IMR-90 (cell line): Measurements from ENCODE around the gene FBXO41. TPM values are rescaled to one million over a fixed set of nuclear protein-coding genes. Genes with fewer than 3 reads are reported as not detected.

Source experiments
- ATAC-seq: fragments of 200-7000 bp; cut with Tn5 transposase; 2 replicates; pipeline ENCODE4 v1.9.1; 2020; ENCODE audit warnings: low read depth, mild to moderate bottlenecking, moderate library complexity
- BruUV-seq: library from RNA; stranded (reverse); fragments of 400-500 nt; replicated peaks from 2 replicates; lab custom pipeline; 2021; lab: Mats Ljungman, UMichigan
- CTCF ChIA-PET: fragments of 300-600 bp; formaldehyde crosslinking; extraction: SDS; loops from one replicate; lab custom pipeline; 2021; ENCODE audit warnings: antibody characterized with exemption; lab: Yijun Ruan, JAX
- POLR2A ChIA-PET: fragments of 300-600 bp; sonication (Branson Sonifier 250); formaldehyde crosslinking; loops from one replicate; lab custom pipeline; 2022; ENCODE audit warnings: antibody characterized with exemption; ENCODE audit not compliant: unreplicated experiment; lab: Charles Lee
- DNase-seq: peaks from one replicate; pipeline ENCODE4 v3.0.0; 2013
- H2AFZ ChIP-seq: replicated peaks from 2 replicates; pipeline ENCODE3; 2013; ENCODE audit warnings: low read length, mild to moderate bottlenecking; ENCODE audit not compliant: poor library complexity
- H2AK5ac ChIP-seq: 2 replicates; pipeline ENCODE4 v1.6.1; 2013; ENCODE audit warnings: low read depth, low read length, inconsistent platforms
- H2AK9ac ChIP-seq: replicated peaks from 2 replicates; pipeline ENCODE3; 2013; ENCODE audit warnings: mild to moderate bottlenecking, low read depth, low read length, moderate library complexity; ENCODE audit not compliant: poor library complexity
- H2BK120ac ChIP-seq: 2 replicates; pipeline ENCODE4 v1.6.1; 2013; ENCODE audit warnings: low read depth, low read length, inconsistent platforms
- H2BK15ac ChIP-seq: 3 replicates; pipeline ENCODE4 v1.6.1; 2013; ENCODE audit warnings: low read depth, low read length, inconsistent platforms
- H2BK20ac ChIP-seq: 2 replicates; pipeline ENCODE4 v1.6.1; 2013; ENCODE audit warnings: low read depth, mild to moderate bottlenecking, inconsistent platforms, low read length, moderate library complexity
- H2BK5ac ChIP-seq: 2 replicates; pipeline ENCODE4 v1.6.1; 2013; ENCODE audit warnings: mild to moderate bottlenecking, low read depth, low read length, inconsistent platforms; ENCODE audit not compliant: poor library complexity, severe bottlenecking
- H3K14ac ChIP-seq: replicated peaks from 2 replicates; pipeline ENCODE4 v1.6.1; 2013; ENCODE audit warnings: low read depth, low read length, inconsistent platforms
- H3K18ac ChIP-seq: 2 replicates; pipeline ENCODE4 v1.6.1; 2013; ENCODE audit warnings: low read depth, low read length, control low read depth
- H3K23ac ChIP-seq: 2 replicates; pipeline ENCODE4 v1.6.1; 2013; ENCODE audit warnings: low read depth, low read length, inconsistent platforms
- H3K27ac ChIP-seq: 2 replicates; pipeline ENCODE4 v1.5.1; 2013; ENCODE audit warnings: mild to moderate bottlenecking, control low read depth, low read length; ENCODE audit not compliant: insufficient read depth
- H3K27me3 ChIP-seq: 2 replicates; pipeline ENCODE4 v1.6.1; 2013; ENCODE audit warnings: low read length; ENCODE audit not compliant: control insufficient read depth, insufficient read depth
- H3K36me3 ChIP-seq: 2 replicates; pipeline ENCODE4 v1.6.1; 2013; ENCODE audit warnings: low read length, mixed read lengths; ENCODE audit not compliant: control insufficient read depth, insufficient read depth
- H3K4ac ChIP-seq: 2 replicates; pipeline ENCODE4 v1.6.1; 2013; ENCODE audit warnings: low read depth, low read length, inconsistent platforms
- H3K4me1 ChIP-seq: 2 replicates; pipeline ENCODE4 v1.6.1; 2013; ENCODE audit warnings: low read length, mixed read lengths; ENCODE audit not compliant: control insufficient read depth, insufficient read depth
- H3K4me2 ChIP-seq: 2 replicates; pipeline ENCODE4 v1.6.1; 2013; ENCODE audit warnings: low read depth, mild to moderate bottlenecking, control low read depth, low read length, moderate library complexity
- H3K4me3 ChIP-seq: 2 replicates; pipeline ENCODE4 v1.5.1; 2013; ENCODE audit warnings: low read depth, mild to moderate bottlenecking, control low read depth, low read length, moderate library complexity; ENCODE audit not compliant: insufficient read depth
- H3K56ac ChIP-seq: 2 replicates; pipeline ENCODE4 v1.6.1; 2013; ENCODE audit warnings: low read length, inconsistent platforms; ENCODE audit not compliant: insufficient read depth; ENCODE audit errors: extremely low read depth
- H3K79me1 ChIP-seq, 2 experiments: 2 replicates each; pipeline ENCODE4 v1.6.1; 2013; ENCODE audit warnings: low read length in 2 of 2, inconsistent platforms in 1 of 2, low read depth in 1 of 2
- H3K9ac ChIP-seq: 2 replicates; pipeline ENCODE4 v1.6.1; 2013; ENCODE audit warnings: low read depth, low read length, control low read depth
- H3K9me1 ChIP-seq: 2 replicates; pipeline ENCODE4 v1.6.1; 2013; ENCODE audit warnings: low read length, inconsistent platforms; ENCODE audit not compliant: insufficient read depth
- H3K9me3 ChIP-seq: 2 replicates; pipeline ENCODE4 v1.6.1; 2013; ENCODE audit warnings: low read length; ENCODE audit not compliant: control insufficient read depth, insufficient read depth
- H4K20me1 ChIP-seq: 2 replicates; pipeline ENCODE4 v1.6.1; 2013; ENCODE audit warnings: low read length, inconsistent platforms; ENCODE audit not compliant: insufficient read depth
- H4K5ac ChIP-seq: 2 replicates; pipeline ENCODE4 v1.6.1; 2013; ENCODE audit warnings: mild to moderate bottlenecking, low read depth, low read length, control low read depth
- H4K8ac ChIP-seq, 2 experiments: 2 replicates each; pipeline ENCODE4 v1.6.1; 2013; ENCODE audit warnings: low read depth in 2 of 2, low read length in 2 of 2, control low read depth in 1 of 2, inconsistent platforms in 1 of 2
- H4K91ac ChIP-seq: 2 replicates; pipeline ENCODE4 v1.6.1; 2013; ENCODE audit warnings: low read depth, low read length, inconsistent platforms; ENCODE audit not compliant: insufficient read depth
- FOS ChIP-seq: fragments of 150-350 bp; IDR thresholded peaks from 2 replicates; pipeline ENCODE4 v1.6.1; 2016; ENCODE audit warnings: low read depth, low read length
- MAFK ChIP-seq: IDR thresholded peaks from 2 replicates; pipeline ENCODE4 v1.6.1; 2012; ENCODE audit warnings: low read depth, low read length, improper control_type of control experiment
- RAD21 ChIP-seq: IDR thresholded peaks from 2 replicates; pipeline ENCODE4 v1.6.1; 2012; ENCODE audit warnings: low read length, improper control_type of control experiment
- WGBS, 2 experiments: methylation state at CpG; one replicate each; pipeline versions ENCODE4 v1.1.5 to v1.1.7; 2013; ENCODE audit warnings: missing lambda C conversion rate in 2 of 2; ENCODE audit not compliant: insufficient read length in 1 of 2; ENCODE audit errors: extremely low coverage in 2 of 2; 5-methylcytosine and 5-hydroxymethylcytosine counted together
- dilution Hi-C: fragments of 300-500 bp; cut with HindIII; formaldehyde crosslinking; loops from one replicate; pipeline ENCODE4 v1.14.3; 2018; ENCODE audit warnings: low sequenced_read_pairs; ENCODE audit not compliant: unreplicated experiment
- in situ Hi-C: fragments of 300-500 bp; cut with MboI; formaldehyde crosslinking; loops from 3 replicates; pipeline ENCODE4 v1.14.3; 2019; ENCODE audit warnings: low sequenced_read_pairs, inconsistent platforms, mixed read lengths
- intact Hi-C: fragments of 100-400 bp; cut with micrococcal nuclease; formaldehyde crosslinking; loops from 2 replicates; pipeline ENCODE4 v1.10.0; 2022
- polyA plus RNA-seq, 3 experiments: library from polyadenylated mRNA; depleted of rRNA; stranded (reverse); fragments of >200 nt; gene quantifications; 2 replicates each; pipeline ENCODE4 v1.2.3, GENCODE V29; 2012; ENCODE audit warnings: low replicate concordance in 1 of 3
- total RNA-seq: library from RNA; depleted of rRNA; stranded (reverse); fragments of >200 nt; gene quantifications from 2 replicates; pipeline ENCODE4 v1.2.3, GENCODE V29; 2012

The FBXO41 gene
- total and polyA plus RNA-seq, 2 of the 4 experiments (the other 2 are of a cell fraction) = 0.54 to 3.7 TPM

GRCh38 chr2:73295751-73296400 lies 11.6 kb upstream of the FBXO41 start:
- H4K20me1 ChIP-seq = peaks cover 5% of the 10 kb centered on the region; the same call in 1 of the 2 replicates
- in situ Hi-C loops (no loop called here), dilution Hi-C loops (no loop called here), intact Hi-C loops (no loop called here)
- no TSS peak for BruUV-seq
- no CpG with 5 or more reads among the region's 5 CpGs for WGBS, 2 experiments
- no peaks in the 10 kb centered on the region for H3K9me1 ChIP-seq
- no peaks in the 10 kb centered on the region for H3K36me3 ChIP-seq
- no peak overlapping the region for H2AFZ ChIP-seq
- TF ChIP-seq FOS (no peak), MAFK (no peak), RAD21 (no peak)
- H4K5ac ChIP-seq = no peak overlapping the region
- ATAC-seq (no peak), DNase-seq (no peak)
- H3K27me3 ChIP-seq = peaks cover 63% of the 10 kb centered on the region
- no peak overlapping the region for H3K4me2 ChIP-seq
- no peak overlapping the region for H2AK5ac ChIP-seq
- H2BK5ac ChIP-seq = no peak overlapping the region
- no peak overlapping the region for H2BK15ac ChIP-seq
- H3K4me3 ChIP-seq = no peak overlapping the region
- H3K4ac ChIP-seq = no peak overlapping the region
- H3K79me1 ChIP-seq = no peaks in the 10 kb centered on the region
- no peak overlapping the region for H2AK9ac ChIP-seq
- no peak overlapping the region for H3K56ac ChIP-seq
- H3K9ac ChIP-seq = no peak overlapping the region
- no peak overlapping the region for H3K23ac ChIP-seq
- no peak overlapping the region for H3K18ac ChIP-seq
- no peak overlapping the region for H3K27ac ChIP-seq
- no peak overlapping the region for H4K8ac ChIP-seq
- no peaks in the 10 kb centered on the region for H3K9me3 ChIP-seq
- H3K14ac ChIP-seq = no peak overlapping the region
- H3K4me1 ChIP-seq = no peaks in the 10 kb centered on the region; the same call in 1 of the 2 replicates
- POLR2A ChIA-PET = no interaction called here
- H2BK120ac ChIP-seq = no peak overlapping the region
- no peak overlapping the region for H2BK20ac ChIP-seq
- CTCF ChIA-PET = no interaction called here
- no peak overlapping the region for H4K91ac ChIP-seq
